HG03575 (cell line): ENCODE measurements around the gene C1GALT1.

Experiments used
- ATAC-seq: cut with Tn5 transposase; IDR thresholded peaks from one replicate; pipeline ENCODE4 v1.9.1; 2021; ENCODE audit not compliant: unreplicated experiment, insufficient number of reproducible peaks, low FRiP score; ENCODE audit errors: extremely low read depth

Gene C1GALT1

GRCh38 chr7:7257899-7258692, 75.8 kb downstream of the C1GALT1 start:
- ATAC-seq, result peak; percentile 75

- ATAC-seq, result no peak
Measured at GRCh38 chr7:7261863-7262262, 79.5 kb downstream of the C1GALT1 start.

- no peak for ATAC-seq
Measured at GRCh38 chr7:7263297-7264230, 81.2 kb downstream of the C1GALT1 start.

GRCh38 chr7:7264306-7265040, 82.1 kb downstream of the C1GALT1 start:
- ATAC-seq, result no peak

GRCh38 chr7:7265081-7266075, 83.0 kb downstream of the C1GALT1 start:
- no peak for ATAC-seq

- ATAC-seq, result no peak
Measured at GRCh38 chr7:7266257-7266881, 84.0 kb downstream of the C1GALT1 start.

- no peak for ATAC-seq
Measured at GRCh38 chr7:7271094-7271874, 88.9 kb downstream of the C1GALT1 start.

GRCh38 chr7:7272294-7272693, 90.0 kb downstream of the C1GALT1 start:
- ATAC-seq, result no peak

- ATAC-seq, result no peak
Measured at GRCh38 chr7:7274782-7275181, 92.4 kb downstream of the C1GALT1 start.

GRCh38 chr7:7276161-7276560, 93.8 kb downstream of the C1GALT1 start:
- no peak for ATAC-seq

- ATAC-seq, result no peak
Measured at GRCh38 chr7:7290429-7291122, 108.2 kb downstream of the C1GALT1 start.

- ATAC-seq, result no peak
Measured at GRCh38 chr7:7292085-7292484, 109.7 kb downstream of the C1GALT1 start.

- no peak for ATAC-seq
Measured at GRCh38 chr7:7292608-7293007, 110.3 kb downstream of the C1GALT1 start.

- ATAC-seq, result no peak
Measured at GRCh38 chr7:7293092-7293491, 110.7 kb downstream of the C1GALT1 start.

- no peak for ATAC-seq
Measured at GRCh38 chr7:7294911-7295310, 112.6 kb downstream of the C1GALT1 start.
